ENCODE results near the gene ALOXE3. TPM values are rescaled to one million over a fixed set of nuclear protein-coding genes. Genes with fewer than 3 reads are reported as not detected.

The ALOXE3 gene
- total RNA-seq, 1 experiment from 2014 or later, result 0.13 TPM

DNA sequence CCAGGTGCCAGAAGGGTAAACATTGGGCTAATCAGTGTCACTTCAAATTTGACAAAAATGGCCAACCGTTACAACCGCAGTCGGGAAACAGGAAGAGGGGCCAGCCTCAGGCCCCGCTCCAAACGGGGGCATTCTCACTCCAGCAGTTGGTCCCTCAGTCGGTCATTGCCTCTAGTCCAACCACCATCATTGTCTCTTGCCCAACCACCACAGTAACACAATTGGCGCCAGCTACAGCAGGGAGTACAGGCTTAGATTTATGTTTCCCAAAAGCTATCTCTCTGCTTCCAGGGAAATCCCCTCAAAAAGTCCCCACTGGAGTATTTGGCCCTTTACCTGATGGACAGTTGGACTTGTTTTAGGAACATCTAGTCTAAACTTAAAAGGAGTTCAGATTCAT lies 59.2 kb downstream of the ALOXE3 start:
- no peak overlapping the region for H2BK15ac ChIP-seq (ENCODE audit: low read depth, low read length)

More for the DNA sequence above, 59.2 kb downstream of the ALOXE3 start:
- Histone ChIP-seq H3K23me2 (ENCODE audit: insufficient read length, low read depth, low read length, poor library complexity, severe bottlenecking) (peaks cover 10% of the 10 kb centered on the region), H3K79me2 (ENCODE audit: insufficient read depth, low read length) (no peaks in the 10 kb centered on the region), H3T11ph (ENCODE audit: low read length) (no peak overlapping the region), H2BK120ac (ENCODE audit: low read depth, low read length, poor library complexity, severe bottlenecking) (no peak overlapping the region), H3K4ac (ENCODE audit: low read depth, low read length) (no peak overlapping the region), H4K20me1 (ENCODE audit: control insufficient read depth, insufficient read depth, insufficient read length) (no peaks in the 10 kb centered on the region), H3K79me1 (ENCODE audit: insufficient read depth, low read depth, low read length, poor library complexity, severe bottlenecking) (no peaks in the 10 kb centered on the region), H2BK5ac (ENCODE audit: insufficient read length, low read length) (no peak overlapping the region), H3K9me3 (ENCODE audit: control insufficient read depth, low read depth, low read length) (no peaks in the 10 kb centered on the region), H2BK20ac (ENCODE audit: low read depth, low read length, poor library complexity, severe bottlenecking) (no peak overlapping the region), H4K91ac (ENCODE audit: insufficient read length, low read depth, low read length) (no peak overlapping the region), H3K18ac (ENCODE audit: insufficient read length, low read depth, low read length) (no peak overlapping the region), H3K9ac (ENCODE audit: extremely low read depth, insufficient read length, low read length) (no peak overlapping the region), H4K8ac (replicated peaks; ENCODE audit: insufficient read length, low read depth, low read length) (no peak overlapping the region), H3K27me3 (ENCODE audit: insufficient read depth, low read length) (peaks cover 13% of the 10 kb centered on the region; the same call in 1 of the 2 replicates), H3K27ac (ENCODE audit: insufficient read length, low read depth, low read length) (no peak overlapping the region), H2AK5ac (ENCODE audit: insufficient read length, low read length) (no peak overlapping the region), H3K14ac (ENCODE audit: insufficient read depth, low read length) (no peak overlapping the region), H2AFZ (ENCODE audit: low read length) (no peak overlapping the region), H3K4me1 (ENCODE audit: insufficient read depth, low read length) (peaks cover 3% of the 10 kb centered on the region; the same call in 1 of the 2 replicates), H3K56ac (ENCODE audit: insufficient read length, low read depth, low read length) (no peak overlapping the region), H4K5ac (ENCODE audit: insufficient read length, low read depth, low read length) (no peak overlapping the region), H3K4me2 (ENCODE audit: insufficient read depth, insufficient read length, low read length) (no peak overlapping the region), H2BK12ac (ENCODE audit: insufficient read length, low read depth, low read length) (no peak overlapping the region), H3K23ac (ENCODE audit: insufficient read length, low read depth, low read length) (no peak overlapping the region)
- Mint-ChIP-seq H3K9me3 (no peaks in the 10 kb centered on the region), H3K36me3 (ENCODE audit: insufficient read depth in 1 of 3, low read depth in 3 of 3) (no peaks in the 10 kb centered on the region), H3K27me3 (ENCODE audit: low read depth) (peaks cover 75% of the 10 kb centered on the region), H3K27ac (no peak overlapping the region), H3K4me3 (no peak overlapping the region), H3K4me1 (peaks cover 35 to 38% of the 10 kb centered on the region in 2 experiments)
- TF ChIP-seq, protein P1, sequence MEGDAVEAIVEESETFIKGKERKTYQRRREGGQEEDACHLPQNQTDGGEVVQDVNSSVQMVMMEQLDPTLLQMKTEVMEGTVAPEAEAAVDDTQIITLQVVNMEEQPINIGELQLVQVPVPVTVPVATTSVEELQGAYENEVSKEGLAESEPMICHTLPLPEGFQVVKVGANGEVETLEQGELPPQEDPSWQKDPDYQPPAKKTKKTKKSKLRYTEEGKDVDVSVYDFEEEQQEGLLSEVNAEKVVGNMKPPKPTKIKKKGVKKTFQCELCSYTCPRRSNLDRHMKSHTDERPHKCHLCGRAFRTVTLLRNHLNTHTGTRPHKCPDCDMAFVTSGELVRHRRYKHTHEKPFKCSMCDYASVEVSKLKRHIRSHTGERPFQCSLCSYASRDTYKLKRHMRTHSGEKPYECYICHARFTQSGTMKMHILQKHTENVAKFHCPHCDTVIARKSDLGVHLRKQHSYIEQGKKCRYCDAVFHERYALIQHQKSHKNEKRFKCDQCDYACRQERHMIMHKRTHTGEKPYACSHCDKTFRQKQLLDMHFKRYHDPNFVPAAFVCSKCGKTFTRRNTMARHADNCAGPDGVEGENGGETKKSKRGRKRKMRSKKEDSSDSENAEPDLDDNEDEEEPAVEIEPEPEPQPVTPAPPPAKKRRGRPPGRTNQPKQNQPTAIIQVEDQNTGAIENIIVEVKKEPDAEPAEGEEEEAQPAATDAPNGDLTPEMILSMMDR (conservative IDR thresholded peaks at IDR 0.05), result no peak
- DNase-seq, result no peak
- WGBS (ENCODE audit: extremely low coverage, insufficient read length, low lambda C conversion rate), result no CpG with 5 or more reads among the region's 7 CpGs

Measured in H9 (cell line).